HepG2 (cell line): ENCODE data around the gene TMEM185B. TPM values are rescaled to one million over a fixed set of nuclear protein-coding genes. Genes with fewer than 3 reads are reported as not detected.

Experiments used
- ARNTL ChIP-seq: sonication (generic); formaldehyde crosslinking; IDR thresholded peaks from 2 replicates; pipeline ENCODE4 v1.4.0; 2020; ENCODE audit warnings: mild to moderate bottlenecking, missing genetic modification reagents
- CSRNP2 ChIP-seq: sonication (generic); formaldehyde crosslinking; conservative IDR thresholded peaks from 2 replicates; pipeline ENCODE4 v1.8.0; 2022; ENCODE audit warnings: low read depth, missing genetic modification reagents
- ESRRA ChIP-seq: sonication (generic); formaldehyde crosslinking; IDR thresholded peaks from 2 replicates; pipeline ENCODE4 v1.5.1; 2020; ENCODE audit warnings: mild to moderate bottlenecking, low read depth, missing genetic modification reagents
- FOXP4 ChIP-seq: sonication (generic); formaldehyde crosslinking; IDR thresholded peaks from 2 replicates; pipeline ENCODE4 v1.4.0; 2020; ENCODE audit warnings: missing genetic modification reagents
- MYC ChIP-seq: sonication (generic); formaldehyde crosslinking; IDR thresholded peaks from 2 replicates; pipeline ENCODE4 v1.9.0; 2021; ENCODE audit warnings: missing genetic modification reagents, borderline replicate concordance
- SAP130 ChIP-seq: IDR thresholded peaks from 2 replicates; pipeline ENCODE4 v1.6.1; 2016; ENCODE audit warnings: low read depth
- SMAD1 ChIP-seq: sonication (generic); formaldehyde crosslinking; IDR thresholded peaks from 2 replicates; pipeline ENCODE4 v1.4.0; 2020; ENCODE audit warnings: missing genetic modification reagents, low read depth, mild to moderate bottlenecking, borderline replicate concordance
- SP4 ChIP-seq: sonication (generic); formaldehyde crosslinking; IDR thresholded peaks from 2 replicates; pipeline ENCODE4 v1.8.1; 2023; ENCODE audit warnings: mild to moderate bottlenecking, missing genetic modification reagents
- THAP7 ChIP-seq: sonication (generic); formaldehyde crosslinking; IDR thresholded peaks from 2 replicates; pipeline ENCODE4 v1.8.1; 2023; ENCODE audit warnings: mild to moderate bottlenecking, missing genetic modification reagents
- U2AF2 ChIP-seq: fragments of 200-400 bp; formaldehyde crosslinking; IDR thresholded peaks from 2 replicates; pipeline ENCODE4 v1.6.1; 2017; ENCODE audit warnings: low read depth, mild to moderate bottlenecking, low read length
- ZNF746 ChIP-seq: sonication (generic); formaldehyde crosslinking; IDR thresholded peaks from 2 replicates; pipeline ENCODE4 v1.8.0; 2022; ENCODE audit warnings: mild to moderate bottlenecking, missing genetic modification reagents
- polyA plus RNA-seq, 8 experiments: library from polyadenylated mRNA; depleted of rRNA in 3 of 8; stranded (reverse) in 7 of 8; unstranded in 1 of 8; fragments of >200 nt; fragmentation: Illumina TruSeq in 4 of 8; extraction: Trizol in 4 of 8; gene quantifications; 2 replicates each; pipeline versions ENCODE4 v1.2.1 to v1.2.3, GENCODE V29; 2011 to 2016; ENCODE audit warnings: low read depth in 4 of 8, missing spikeins in 1 of 8, mixed read lengths in 1 of 8; ENCODE audit not compliant: insufficient read depth in 1 of 8
- total RNA-seq, 5 experiments: library from RNA; depleted of rRNA; stranded (reverse); fragments of >200 nt; fragmentation: Illumina TruSeq; extraction: Trizol; gene quantifications; 2 replicates each; pipeline ENCODE4 v1.2.3, GENCODE V29; 2016; ENCODE audit warnings: low read depth in 1 of 5
- TF ChIP-seq, protein P1 (sequence below): sonication (generic); formaldehyde crosslinking; IDR thresholded peaks from 2 replicates; pipeline ENCODE4 v1.4.0; 2020; ENCODE audit warnings: mild to moderate bottlenecking, missing genetic modification reagents

TMEM185B gene
- total and polyA plus RNA-seq, 2 of the 13 experiments (the other 11 are each of a cell fraction or from before 2014, with no cell fraction given) = 5.6 to 7.0 TPM

GRCh38 chr2:120238728-120239487, 15.7 kb upstream of the TMEM185B start (continued):
- TF ChIP-seq ESRRA (CRISPR knock-in tag) (peak; percentile 63; the same call in 1 of the 2 replicates), MYC (CRISPR knock-in tag) (peak; percentile 68), ARNTL (CRISPR knock-in tag) (no peak; the same call in 1 of the 2 replicates), FOXP4 (CRISPR knock-in tag) (peak; percentile 29; the same call in 1 of the 2 replicates), THAP7 (peak; percentile 89), SP4 (CRISPR knock-in tag) (peak; percentile 62; the same call in 1 of the 2 replicates), U2AF2 (0 out of 2 replicates have a peak, but pooled peaks have one; percentile 26), SMAD1 (CRISPR knock-in tag) (0 out of 2 replicates have a peak, but pooled peaks have one; percentile 25), ZNF746 (CRISPR knock-in tag) (0 out of 2 replicates have a peak, but pooled peaks have one; percentile 40), SAP130 (CRISPR knock-in tag) (peak; percentile 60), CSRNP2 (CRISPR knock-in tag) (no peak)
- TF ChIP-seq, protein P1, sequence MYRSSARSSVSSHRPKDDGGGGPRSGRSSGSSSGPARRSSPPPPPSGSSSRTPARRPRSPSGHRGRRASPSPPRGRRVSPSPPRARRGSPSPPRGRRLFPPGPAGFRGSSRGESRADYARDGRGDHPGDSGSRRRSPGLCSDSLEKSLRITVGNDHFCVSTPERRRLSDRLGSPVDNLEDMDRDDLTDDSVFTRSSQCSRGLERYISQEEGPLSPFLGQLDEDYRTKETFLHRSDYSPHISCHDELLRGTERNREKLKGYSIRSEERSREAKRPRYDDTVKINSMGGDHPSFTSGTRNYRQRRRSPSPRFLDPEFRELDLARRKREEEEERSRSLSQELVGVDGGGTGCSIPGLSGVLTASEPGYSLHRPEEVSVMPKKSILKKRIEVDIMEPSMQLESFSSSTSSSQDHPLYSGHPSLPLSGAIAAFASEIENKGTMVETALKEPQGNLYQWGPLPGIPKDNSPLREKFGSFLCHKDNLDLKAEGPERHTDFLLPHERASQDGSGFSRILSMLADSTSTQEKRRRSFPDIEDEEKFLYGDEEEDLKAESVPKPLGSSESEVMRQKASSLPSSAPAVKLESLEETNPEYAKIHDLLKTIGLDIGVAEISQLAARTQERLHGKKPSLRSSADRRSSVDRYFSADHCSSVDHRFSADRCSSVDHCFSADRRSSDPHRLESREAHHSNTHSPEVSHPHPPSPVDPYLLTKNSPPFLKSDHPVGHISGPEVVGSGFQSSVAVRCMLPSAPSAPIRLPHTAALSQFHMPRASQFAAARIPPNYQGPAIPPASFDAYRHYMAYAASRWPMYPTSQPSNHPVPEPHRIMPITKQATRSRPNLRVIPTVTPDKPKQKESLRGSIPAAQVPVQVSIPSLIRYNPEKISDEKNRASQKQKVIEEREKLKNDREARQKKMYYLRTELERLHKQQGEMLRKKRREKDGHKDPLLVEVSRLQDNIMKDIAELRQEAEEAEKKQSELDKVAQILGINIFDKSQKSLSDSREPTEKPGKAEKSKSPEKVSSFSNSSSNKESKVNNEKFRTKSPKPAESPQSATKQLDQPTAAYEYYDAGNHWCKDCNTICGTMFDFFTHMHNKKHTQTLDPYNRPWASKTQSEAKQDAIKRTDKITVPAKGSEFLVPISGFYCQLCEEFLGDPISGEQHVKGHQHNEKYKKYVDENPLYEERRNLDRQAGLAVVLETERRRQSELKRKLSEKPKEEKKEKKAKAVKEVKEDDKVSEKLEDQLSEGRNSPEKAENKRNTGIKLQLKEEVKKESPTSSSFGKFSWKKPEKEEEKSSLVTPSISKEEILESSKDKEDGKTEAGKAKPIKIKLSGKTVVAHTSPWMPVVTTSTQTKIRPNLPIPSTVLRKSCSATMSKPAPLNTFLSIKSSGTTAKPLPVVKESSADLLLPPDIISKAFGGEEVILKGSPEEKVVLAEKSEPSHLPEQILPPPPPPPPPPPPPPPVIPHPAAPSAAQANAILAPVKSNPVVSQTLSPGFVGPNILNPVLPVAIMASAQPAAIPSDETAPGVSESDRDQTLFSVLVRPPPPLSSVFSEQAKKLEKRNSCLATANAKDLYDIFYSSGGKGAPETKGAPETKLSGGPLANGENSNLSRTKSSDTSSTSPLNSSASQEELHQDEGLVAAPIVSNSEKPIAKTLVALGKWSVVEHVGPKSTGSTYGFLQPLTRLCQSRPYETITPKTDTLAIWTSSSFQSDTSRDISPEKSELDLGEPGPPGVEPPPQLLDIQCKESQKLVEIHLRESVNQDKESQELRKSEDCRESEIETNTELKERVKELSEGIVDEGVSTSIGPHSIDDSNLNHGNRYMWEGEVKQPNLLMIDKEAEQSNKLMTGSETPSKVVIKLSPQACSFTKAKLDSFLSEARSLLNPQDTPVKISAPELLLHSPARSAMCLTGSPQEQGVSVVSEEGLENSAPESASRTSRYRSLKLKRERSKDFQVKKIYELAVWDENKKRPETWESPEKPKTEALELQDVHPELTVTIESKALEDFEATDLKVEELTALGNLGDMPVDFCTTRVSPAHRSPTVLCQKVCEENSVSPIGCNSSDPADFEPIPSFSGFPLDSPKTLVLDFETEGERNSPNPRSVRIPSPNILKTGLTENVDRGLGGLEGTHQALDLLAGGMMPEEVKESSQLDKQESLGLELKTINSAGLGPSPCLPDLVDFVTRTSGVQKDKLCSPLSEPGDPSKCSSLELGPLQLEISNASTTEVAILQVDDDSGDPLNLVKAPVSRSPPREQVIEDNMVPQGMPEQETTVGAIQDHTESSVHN (CRISPR knock-in tag) = 0 out of 2 replicates have a peak, but pooled peaks have one; percentile 20
